ENCODE data around the gene ASIC2.

ASIC2 gene

DNA sequence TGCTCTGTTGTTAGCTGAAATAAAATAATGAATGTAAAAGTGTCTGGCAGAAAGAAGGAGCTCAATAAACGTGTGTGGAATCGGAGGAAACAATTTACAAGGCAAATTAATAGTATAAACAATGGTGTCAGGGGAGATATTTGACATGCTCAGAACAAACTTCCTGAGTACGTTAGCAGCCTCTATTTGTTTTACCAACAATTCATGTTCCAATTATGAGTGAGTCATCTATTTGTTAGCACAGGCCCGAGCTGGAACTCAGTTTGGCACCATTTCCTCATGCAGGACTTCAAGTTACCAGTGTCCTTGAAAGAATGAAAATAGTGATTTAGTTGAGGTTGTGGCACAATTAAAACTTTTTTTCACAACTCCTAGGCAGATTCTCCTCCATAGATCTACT, 9.1 kb downstream of the ASIC2 start:
- Histone ChIP-seq H3K4me3 (replicated peaks; ENCODE audit: insufficient read depth, low read length) (no peak overlapping the region), H3K27ac (replicated peaks) (no peak overlapping the region)
- DNase-seq (ENCODE audit: low read depth in 1 of 2, low spot score in 1 of 2), result no peak

GRCh38 chr17:33280162-33280943, 12.7 kb downstream of the ASIC2 start:
- TF ChIP-seq SPI1 (IDR thresholded peaks at IDR 0.05; ENCODE audit: borderline replicate concordance, low read depth) (no peak), CTCF (IDR thresholded peaks at IDR 0.05; ENCODE audit: insufficient read depth, low read length) (no peak), GABPA (IDR thresholded peaks at IDR 0.05; ENCODE audit: low read depth) (no peak), POLR2AphosphoS5 (IDR thresholded peaks at IDR 0.05; ENCODE audit: low read depth) (no peak)
- Histone ChIP-seq H3K27ac (replicated peaks) (no peak overlapping the region), H3K4me3 (replicated peaks; ENCODE audit: insufficient read depth, low read length) (no peak overlapping the region), H3K27me3 (ENCODE audit: insufficient read depth, poor library complexity, severe bottlenecking) (no peaks in the 10 kb centered on the region)
- DNase-seq (ENCODE audit: low read depth in 1 of 2, low spot score in 1 of 2), result no peak

More for the DNA sequence above, 9.1 kb downstream of the ASIC2 start:
- TF ChIP-seq CTCF (IDR thresholded peaks at IDR 0.05; ENCODE audit: insufficient read depth, low read length), result no peak
- TF ChIP-seq, protein P1, sequence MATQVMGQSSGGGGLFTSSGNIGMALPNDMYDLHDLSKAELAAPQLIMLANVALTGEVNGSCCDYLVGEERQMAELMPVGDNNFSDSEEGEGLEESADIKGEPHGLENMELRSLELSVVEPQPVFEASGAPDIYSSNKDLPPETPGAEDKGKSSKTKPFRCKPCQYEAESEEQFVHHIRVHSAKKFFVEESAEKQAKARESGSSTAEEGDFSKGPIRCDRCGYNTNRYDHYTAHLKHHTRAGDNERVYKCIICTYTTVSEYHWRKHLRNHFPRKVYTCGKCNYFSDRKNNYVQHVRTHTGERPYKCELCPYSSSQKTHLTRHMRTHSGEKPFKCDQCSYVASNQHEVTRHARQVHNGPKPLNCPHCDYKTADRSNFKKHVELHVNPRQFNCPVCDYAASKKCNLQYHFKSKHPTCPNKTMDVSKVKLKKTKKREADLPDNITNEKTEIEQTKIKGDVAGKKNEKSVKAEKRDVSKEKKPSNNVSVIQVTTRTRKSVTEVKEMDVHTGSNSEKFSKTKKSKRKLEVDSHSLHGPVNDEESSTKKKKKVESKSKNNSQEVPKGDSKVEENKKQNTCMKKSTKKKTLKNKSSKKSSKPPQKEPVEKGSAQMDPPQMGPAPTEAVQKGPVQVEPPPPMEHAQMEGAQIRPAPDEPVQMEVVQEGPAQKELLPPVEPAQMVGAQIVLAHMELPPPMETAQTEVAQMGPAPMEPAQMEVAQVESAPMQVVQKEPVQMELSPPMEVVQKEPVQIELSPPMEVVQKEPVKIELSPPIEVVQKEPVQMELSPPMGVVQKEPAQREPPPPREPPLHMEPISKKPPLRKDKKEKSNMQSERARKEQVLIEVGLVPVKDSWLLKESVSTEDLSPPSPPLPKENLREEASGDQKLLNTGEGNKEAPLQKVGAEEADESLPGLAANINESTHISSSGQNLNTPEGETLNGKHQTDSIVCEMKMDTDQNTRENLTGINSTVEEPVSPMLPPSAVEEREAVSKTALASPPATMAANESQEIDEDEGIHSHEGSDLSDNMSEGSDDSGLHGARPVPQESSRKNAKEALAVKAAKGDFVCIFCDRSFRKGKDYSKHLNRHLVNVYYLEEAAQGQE (IDR thresholded peaks at IDR 0.05; ENCODE audit: insufficient replicate concordance, low read depth), result no peak
- no peaks in the 10 kb centered on the region for H3K27me3 ChIP-seq (ENCODE audit: insufficient read depth, poor library complexity, severe bottlenecking)

- Histone ChIP-seq H3K27ac (replicated peaks) (no peak overlapping the region), H3K4me3 (replicated peaks; ENCODE audit: insufficient read depth, low read length) (no peak overlapping the region), H3K27me3 (ENCODE audit: insufficient read depth, poor library complexity, severe bottlenecking) (no peaks in the 10 kb centered on the region)
- TF ChIP-seq, protein P1 (IDR thresholded peaks at IDR 0.05; ENCODE audit: insufficient replicate concordance, low read depth), result no peak
- TF ChIP-seq GABPA (IDR thresholded peaks at IDR 0.05; ENCODE audit: low read depth) (no peak), SPI1 (IDR thresholded peaks at IDR 0.05; ENCODE audit: borderline replicate concordance, low read depth) (no peak), CTCF (IDR thresholded peaks at IDR 0.05; ENCODE audit: insufficient read depth, low read length) (no peak), POLR2AphosphoS5 (IDR thresholded peaks at IDR 0.05; ENCODE audit: low read depth) (no peak)
- no peak for DNase-seq (ENCODE audit: low read depth in 1 of 2, low spot score in 1 of 2)
Observed at GRCh38 chr17:33277436-33278100, 15.5 kb downstream of the ASIC2 start.

Measured in HL-60 (cell line).